Measurements from ENCODE around the gene PDXP.

PDXP gene

DNA sequence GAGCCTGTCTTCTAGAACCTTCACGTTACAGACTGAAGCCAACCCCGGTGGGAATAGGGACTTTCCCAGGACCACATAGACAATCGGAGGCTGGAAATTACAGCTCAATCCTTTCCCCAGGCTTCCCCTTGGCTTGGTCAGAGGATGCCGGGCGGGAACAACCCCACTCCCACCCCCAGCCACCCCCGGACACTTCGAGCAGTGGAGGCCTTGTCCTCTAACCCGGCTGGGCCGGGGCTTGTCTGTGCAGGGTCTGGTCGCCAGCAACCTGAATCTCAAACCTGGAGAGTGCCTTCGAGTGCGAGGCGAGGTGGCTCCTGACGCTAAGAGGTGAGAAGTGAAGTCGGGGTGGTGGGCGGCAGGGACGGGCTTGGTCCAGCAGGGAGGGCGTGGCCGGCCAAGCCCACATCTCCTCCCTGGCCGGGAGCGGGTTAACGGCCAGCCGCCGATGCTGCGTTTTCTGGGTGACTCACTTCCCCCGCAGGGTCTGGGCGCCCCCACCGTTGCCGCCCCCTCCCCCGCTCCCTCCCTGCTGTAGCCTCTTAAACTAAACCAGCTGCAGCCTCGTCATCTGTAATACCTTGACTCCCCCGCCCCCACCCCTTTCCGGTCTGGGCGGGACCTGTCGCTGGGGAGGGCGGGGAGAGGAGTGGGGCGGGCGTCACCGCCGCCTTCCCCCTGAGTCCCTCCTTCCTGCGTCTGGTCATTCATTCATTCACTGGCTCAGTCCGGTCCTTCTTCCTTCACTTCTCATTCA, 18.4 kb downstream of the PDXP start:
- Histone ChIP-seq H3K4me2 (ENCODE audit: low read depth, low read length) (peak overlapping the region; percentile 90), H3K36me3 (replicated peaks; ENCODE audit: insufficient read depth, low read length) (no peaks in the 10 kb centered on the region), H4K20me1 (ENCODE audit: insufficient read depth, low read length) (no peaks in the 10 kb centered on the region), H2AFZ (ENCODE audit: low read length) (peak overlapping the region; percentile 96), H3K4me1 (ENCODE audit: low read length) (peaks cover 25% of the 10 kb centered on the region), H3K9me2 (replicated peaks; ENCODE audit: insufficient read depth, low read length) (no peaks in the 10 kb centered on the region), H3F3A (ENCODE audit: insufficient read depth, low read length) (peaks cover 38% of the 10 kb centered on the region), H3K27me3 (replicated peaks; ENCODE audit: insufficient read depth, low read length) (no peaks in the 10 kb centered on the region), H3K27ac (ENCODE audit: low read length) (peak overlapping the region; percentile 82), H3K4me3 (ENCODE audit: low read length) (peak overlapping the region; percentile 65), H3K9ac (ENCODE audit: low read length) (peak overlapping the region; percentile 71), H3K79me2 (ENCODE audit: low read length) (peaks cover 21% of the 10 kb centered on the region), H3K9me3 (replicated peaks; ENCODE audit: insufficient read depth, low read length) (no peaks in the 10 kb centered on the region)
- TF ChIP-seq EZH2 (optimal IDR thresholded peaks at IDR 0.05; ENCODE audit: low read depth, low read length), result no peak
- TF ChIP-seq, protein P1, sequence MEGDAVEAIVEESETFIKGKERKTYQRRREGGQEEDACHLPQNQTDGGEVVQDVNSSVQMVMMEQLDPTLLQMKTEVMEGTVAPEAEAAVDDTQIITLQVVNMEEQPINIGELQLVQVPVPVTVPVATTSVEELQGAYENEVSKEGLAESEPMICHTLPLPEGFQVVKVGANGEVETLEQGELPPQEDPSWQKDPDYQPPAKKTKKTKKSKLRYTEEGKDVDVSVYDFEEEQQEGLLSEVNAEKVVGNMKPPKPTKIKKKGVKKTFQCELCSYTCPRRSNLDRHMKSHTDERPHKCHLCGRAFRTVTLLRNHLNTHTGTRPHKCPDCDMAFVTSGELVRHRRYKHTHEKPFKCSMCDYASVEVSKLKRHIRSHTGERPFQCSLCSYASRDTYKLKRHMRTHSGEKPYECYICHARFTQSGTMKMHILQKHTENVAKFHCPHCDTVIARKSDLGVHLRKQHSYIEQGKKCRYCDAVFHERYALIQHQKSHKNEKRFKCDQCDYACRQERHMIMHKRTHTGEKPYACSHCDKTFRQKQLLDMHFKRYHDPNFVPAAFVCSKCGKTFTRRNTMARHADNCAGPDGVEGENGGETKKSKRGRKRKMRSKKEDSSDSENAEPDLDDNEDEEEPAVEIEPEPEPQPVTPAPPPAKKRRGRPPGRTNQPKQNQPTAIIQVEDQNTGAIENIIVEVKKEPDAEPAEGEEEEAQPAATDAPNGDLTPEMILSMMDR (IDR thresholded peaks at IDR 0.05; ENCODE audit: low read length), result no peak
- no peak for TF ChIP-seq EZH2phosphoT487 (IDR thresholded peaks at IDR 0.05; ENCODE audit: low read length)
- DNase-seq, result peak; percentile 89

DNA sequence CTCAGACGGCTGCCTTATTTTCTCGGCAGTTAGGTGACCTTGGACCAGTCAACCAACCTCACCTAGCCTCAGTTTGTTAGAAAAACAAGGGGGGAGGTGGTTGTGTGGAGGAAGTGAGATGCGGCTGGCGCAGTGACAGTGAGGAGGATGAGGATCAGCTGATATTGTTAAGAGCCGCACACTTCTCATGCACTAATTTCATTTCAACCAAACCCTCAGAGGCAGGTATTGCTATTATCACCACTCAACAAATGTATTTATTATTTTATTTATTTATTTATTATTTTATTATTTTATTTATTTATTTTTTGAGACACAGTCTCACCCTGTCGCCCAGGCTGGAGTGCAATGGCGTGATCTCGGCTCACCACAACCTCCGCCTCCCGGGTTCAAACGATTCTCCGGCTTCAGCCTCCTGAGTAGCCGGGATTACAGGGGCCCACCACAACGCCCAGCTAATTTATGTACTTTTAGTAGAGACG, 19.0 kb downstream of the PDXP start:
- TF ChIP-seq, protein P1 (IDR thresholded peaks at IDR 0.05; ENCODE audit: low read length), result no peak
- peak overlapping the region; percentile 96 for H2AFZ ChIP-seq (ENCODE audit: low read length)
- DNase-seq, result no peak
- peak overlapping the region; percentile 82; the same call in 1 of the 2 replicates for H3K27ac ChIP-seq (ENCODE audit: low read length)
- H4K20me1 ChIP-seq (ENCODE audit: insufficient read depth, low read length), result no peaks in the 10 kb centered on the region
- H3K9me2 ChIP-seq (replicated peaks; ENCODE audit: insufficient read depth, low read length), result no peaks in the 10 kb centered on the region
- peaks cover 21% of the 10 kb centered on the region for H3K4me1 ChIP-seq (ENCODE audit: low read length)
- no peaks in the 10 kb centered on the region for H3K36me3 ChIP-seq (replicated peaks; ENCODE audit: insufficient read depth, low read length)
- peak overlapping the region; percentile 90 for H3K4me2 ChIP-seq (ENCODE audit: low read depth, low read length)
- H3K27me3 ChIP-seq (replicated peaks; ENCODE audit: insufficient read depth, low read length), result no peaks in the 10 kb centered on the region
- peak overlapping the region; percentile 65 for H3K4me3 ChIP-seq (ENCODE audit: low read length)
- H3K9ac ChIP-seq (ENCODE audit: low read length), result no peak overlapping the region
- peaks cover 34% of the 10 kb centered on the region for H3F3A ChIP-seq (ENCODE audit: insufficient read depth, low read length)
- peaks cover 21% of the 10 kb centered on the region for H3K79me2 ChIP-seq (ENCODE audit: low read length)
- no peaks in the 10 kb centered on the region for H3K9me3 ChIP-seq (replicated peaks; ENCODE audit: insufficient read depth, low read length)

DNA sequence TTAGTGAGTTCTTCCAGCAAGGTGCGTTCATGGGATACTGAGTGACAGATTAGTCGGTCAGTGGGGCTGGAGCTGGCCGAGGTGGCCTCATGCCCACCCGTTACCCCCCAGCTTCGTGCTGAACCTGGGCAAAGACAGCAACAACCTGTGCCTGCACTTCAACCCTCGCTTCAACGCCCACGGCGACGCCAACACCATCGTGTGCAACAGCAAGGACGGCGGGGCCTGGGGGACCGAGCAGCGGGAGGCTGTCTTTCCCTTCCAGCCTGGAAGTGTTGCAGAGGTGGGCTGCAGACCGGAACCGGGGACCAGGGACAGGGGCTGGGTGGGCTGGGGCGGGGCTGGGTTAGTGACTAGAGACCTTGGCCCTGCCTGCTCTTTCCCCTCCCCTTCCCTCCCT, 19.8 kb downstream of the PDXP start:
- Histone ChIP-seq H3K4me2 (ENCODE audit: low read depth, low read length) (no peak overlapping the region), H3K9me3 (replicated peaks; ENCODE audit: insufficient read depth, low read length) (no peaks in the 10 kb centered on the region), H3K9ac (ENCODE audit: low read length) (no peak overlapping the region), H4K20me1 (ENCODE audit: insufficient read depth, low read length) (no peaks in the 10 kb centered on the region), H3K36me3 (replicated peaks; ENCODE audit: insufficient read depth, low read length) (no peaks in the 10 kb centered on the region), H3K4me3 (ENCODE audit: low read length) (no peak overlapping the region), H3K79me2 (ENCODE audit: low read length) (peaks cover 21% of the 10 kb centered on the region), H3K27me3 (replicated peaks; ENCODE audit: insufficient read depth, low read length) (no peaks in the 10 kb centered on the region), H3K27ac (ENCODE audit: low read length) (no peak overlapping the region), H3K4me1 (ENCODE audit: low read length) (peaks cover 18% of the 10 kb centered on the region), H2AFZ (ENCODE audit: low read length) (no peak overlapping the region), H3K9me2 (replicated peaks; ENCODE audit: insufficient read depth, low read length) (no peaks in the 10 kb centered on the region), H3F3A (ENCODE audit: insufficient read depth, low read length) (peaks cover 32% of the 10 kb centered on the region)
- DNase-seq, result no peak
- no peak for TF ChIP-seq EZH2phosphoT487 (IDR thresholded peaks at IDR 0.05; ENCODE audit: low read length)
- no peak for TF ChIP-seq EZH2 (optimal IDR thresholded peaks at IDR 0.05; ENCODE audit: low read depth, low read length)
- TF ChIP-seq, protein P1 (IDR thresholded peaks at IDR 0.05; ENCODE audit: low read length), result no peak
